Measurements from ENCODE around the gene COL4A3. TPM values are rescaled to one million over a fixed set of nuclear protein-coding genes. Genes with fewer than 3 reads are reported as not detected.

COL4A3 gene
- polyA plus RNA-seq, 1 donor (not counting 4 experiments of a cell fraction or from before 2014, with no cell fraction given): not detected

DNA sequence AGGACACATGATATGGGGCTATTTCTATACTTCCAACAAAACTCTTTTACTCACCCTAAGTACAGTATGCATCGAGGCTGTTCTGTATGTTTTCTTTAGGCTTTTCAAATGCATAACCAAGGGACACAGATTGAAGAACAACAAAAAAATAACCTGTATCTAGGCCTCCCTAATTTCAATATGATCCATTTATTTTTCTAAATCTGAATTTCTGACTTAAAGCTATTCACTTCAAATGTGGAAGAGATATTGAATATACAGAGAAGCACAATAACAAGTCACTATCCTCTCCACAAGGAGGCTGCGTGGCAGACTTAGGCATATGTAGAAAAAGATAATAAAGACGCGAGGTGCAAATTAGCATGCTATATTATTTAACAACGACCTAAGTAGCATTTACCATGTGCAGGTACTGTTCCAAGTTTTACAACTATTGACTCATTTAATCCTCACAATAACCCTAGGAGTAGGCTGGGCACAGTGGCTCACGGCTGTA is 121.4 kb downstream of the COL4A3 start:
- FAIRE-seq (no peak), DNase-seq (ENCODE audit: low read depth, low spot score) (no peak)
- no peak overlapping the region for H3K4me3 ChIP-seq (ENCODE audit: control insufficient read depth in 2 of 3, extremely low read depth in 1 of 3, insufficient read depth in 2 of 3, low read depth in 1 of 3, low read length in 3 of 3)
- H2AFZ ChIP-seq (ENCODE audit: control insufficient read depth, low read length): no peak overlapping the region
- no peaks in the 10 kb centered on the region for H3K79me2 ChIP-seq (ENCODE audit: control insufficient read depth, insufficient read depth, low read length)
- no peaks in the 10 kb centered on the region for H3K27me3 ChIP-seq (ENCODE audit: control insufficient read depth, extremely low read depth, insufficient read depth, low read length)
- no peak overlapping the region for H3K27ac ChIP-seq (ENCODE audit: control insufficient read depth, insufficient read depth, low read length)
- H3K36me3 ChIP-seq (ENCODE audit: control insufficient read depth in 2 of 2, extremely low read depth in 1 of 2, insufficient read depth in 2 of 2, low read length in 2 of 2): no peaks in the 10 kb centered on the region
- dilution Hi-C loops (cut with MboI; ENCODE audit: extremely low pct_ligation_motif_present, low sequenced_read_pairs): no loop called here
- no peak overlapping the region for H3K9ac ChIP-seq (ENCODE audit: control insufficient read depth, extremely low read depth, insufficient read depth, low read length)
- H3K4me1 ChIP-seq (ENCODE audit: control insufficient read depth, extremely low read depth, insufficient read depth, low read length): no peaks in the 10 kb centered on the region
- H4K20me1 ChIP-seq (ENCODE audit: control insufficient read depth, extremely low read depth, insufficient read depth, low read length): no peaks in the 10 kb centered on the region
- TF ChIP-seq CTCF (optimal IDR thresholded peaks at IDR 0.05 in 1 of 3, IDR thresholded peaks at IDR 0.05 in 1 of 3, conservative IDR thresholded peaks at IDR 0.05 in 1 of 3; ENCODE audit: extremely low read depth in 1 of 3, insufficient read depth in 2 of 3, low read length in 3 of 3): no peak
- TF ChIP-seq EZH2 (IDR thresholded peaks at IDR 0.05; ENCODE audit: low read length): no peak
- no peaks in the 10 kb centered on the region for H3K9me3 ChIP-seq (ENCODE audit: control insufficient read depth, low read depth, low read length)
- H3K9me1 ChIP-seq (ENCODE audit: control insufficient read depth, extremely low read depth, insufficient read depth, low read length): no peaks in the 10 kb centered on the region
- H3K4me2 ChIP-seq (ENCODE audit: control insufficient read depth, extremely low read depth, insufficient read depth, low read depth, low read length): no peak overlapping the region

- DNase-seq (ENCODE audit: low read depth, low spot score): no peak
- Histone ChIP-seq H3K4me3 (ENCODE audit: control insufficient read depth in 2 of 3, extremely low read depth in 1 of 3, insufficient read depth in 2 of 3, low read depth in 1 of 3, low read length in 3 of 3) (no peak overlapping the region), H3K9me1 (ENCODE audit: control insufficient read depth, extremely low read depth, insufficient read depth, low read length) (no peaks in the 10 kb centered on the region), H3K79me2 (ENCODE audit: control insufficient read depth, insufficient read depth, low read length) (no peaks in the 10 kb centered on the region), H3K9ac (ENCODE audit: control insufficient read depth, extremely low read depth, insufficient read depth, low read length) (no peak overlapping the region), H3K27ac (ENCODE audit: control insufficient read depth, insufficient read depth, low read length) (no peak overlapping the region), H3K36me3 (ENCODE audit: control insufficient read depth in 2 of 2, extremely low read depth in 1 of 2, insufficient read depth in 2 of 2, low read length in 2 of 2) (no peaks in the 10 kb centered on the region), H4K20me1 (ENCODE audit: control insufficient read depth, extremely low read depth, insufficient read depth, low read length) (no peaks in the 10 kb centered on the region), H2AFZ (ENCODE audit: control insufficient read depth, low read length) (no peak overlapping the region), H3K4me1 (ENCODE audit: control insufficient read depth, extremely low read depth, insufficient read depth, low read length) (no peaks in the 10 kb centered on the region), H3K4me2 (ENCODE audit: control insufficient read depth, extremely low read depth, insufficient read depth, low read depth, low read length) (no peak overlapping the region), H3K9me3 (ENCODE audit: control insufficient read depth, low read depth, low read length) (no peaks in the 10 kb centered on the region), H3K27me3 (ENCODE audit: control insufficient read depth, extremely low read depth, insufficient read depth, low read length) (no peaks in the 10 kb centered on the region)
- FAIRE-seq: no peak
- dilution Hi-C loops (cut with MboI; ENCODE audit: extremely low pct_ligation_motif_present, low sequenced_read_pairs): no loop called here
- TF ChIP-seq EZH2 (IDR thresholded peaks at IDR 0.05; ENCODE audit: low read length) (no peak), CTCF (optimal IDR thresholded peaks at IDR 0.05 in 1 of 3, IDR thresholded peaks at IDR 0.05 in 1 of 3, conservative IDR thresholded peaks at IDR 0.05 in 1 of 3; ENCODE audit: extremely low read depth in 1 of 3, insufficient read depth in 2 of 3, low read length in 3 of 3) (no peak)
These were observed 123.3 kb downstream of the COL4A3 start for GRCh38 chr2:227287771-227288170.

Measured in keratinocyte (primary cell).